H1 (cell line): Measurements from ENCODE around the gene CALD1. TPM values are rescaled to one million over a fixed set of nuclear protein-coding genes. Genes with fewer than 3 reads are reported as not detected.

Source experiments
- CTCF ChIA-PET: fragments of 300-600 bp; sonication (Branson Sonifier 250); formaldehyde crosslinking; loops from one replicate; lab custom pipeline; 2021; ENCODE audit not compliant: partially characterized antibody; lab: Charles Lee
- POLR2A ChIA-PET: fragments of 300-600 bp; sonication (Branson Sonifier 250); formaldehyde crosslinking; loops from one replicate; lab custom pipeline; 2021; ENCODE audit warnings: inconsistent platforms; ENCODE audit not compliant: partially characterized antibody; lab: Charles Lee
- DNase-seq, 2 experiments: peaks; one replicate each; pipeline versions ENCODE4 v3.0.0 to v3.0.0-alpha.2; 2010 to 2022; ENCODE audit warnings: low spot score in 2 of 2, low read depth in 1 of 2, mixed read lengths in 1 of 2
- FAIRE-seq: peaks from 2 replicates; lab custom pipeline; 2011; peaks lifted over from hg19 to GRCh38; lab: Jason Lieb, UNC
- H2AFZ ChIP-seq: 2 replicates; pipeline ENCODE4 v1.8.1; 2012; ENCODE audit warnings: low read length, inconsistent platforms
- H2AK5ac ChIP-seq: 2 replicates; pipeline ENCODE4 v1.6.1; 2013; ENCODE audit warnings: low read depth, low read length
- H2BK120ac ChIP-seq: replicated peaks from 2 replicates; pipeline ENCODE3; 2013; ENCODE audit warnings: low read depth, low read length, inconsistent platforms
- H2BK12ac ChIP-seq: 2 replicates; pipeline ENCODE4 v1.6.1; 2013; ENCODE audit warnings: low read depth, low read length
- H2BK15ac ChIP-seq: 2 replicates; pipeline ENCODE4 v1.6.1; 2013; ENCODE audit warnings: low read length
- H2BK20ac ChIP-seq: 2 replicates; pipeline ENCODE4 v1.6.1; 2013; ENCODE audit warnings: low read length
- H2BK5ac ChIP-seq: 2 replicates; pipeline ENCODE4 v1.6.1; 2013; ENCODE audit warnings: low read depth, low read length
- H3K14ac ChIP-seq: 2 replicates; pipeline ENCODE4 v1.6.1; 2013; ENCODE audit warnings: inconsistent platforms; ENCODE audit not compliant: insufficient read length
- H3K18ac ChIP-seq: 2 replicates; pipeline ENCODE4 v1.6.1; 2013; ENCODE audit warnings: low read length; ENCODE audit errors: extremely low read depth
- H3K23ac ChIP-seq: 2 replicates; pipeline ENCODE4 v1.6.1; 2013; ENCODE audit warnings: inconsistent platforms; ENCODE audit not compliant: insufficient read length
- H3K23me2 ChIP-seq: 2 replicates; pipeline ENCODE4 v1.6.1; 2013; ENCODE audit warnings: low read depth, low read length
- H3K27ac ChIP-seq: 2 replicates; pipeline ENCODE4 v1.6.1; 2011; ENCODE audit warnings: low read depth, low read length, inconsistent platforms
- H3K27me3 ChIP-seq, 4 experiments: replicated peaks in 1 of 4; 1 replicate in 1 of 4; 2 replicates in 3 of 4; pipeline versions ENCODE4 v1.6.1 to v1.8.1; 2011 to 2013; ENCODE audit warnings: low read length in 3 of 4, mild to moderate bottlenecking in 3 of 4, inconsistent platforms in 2 of 4, mixed read lengths in 2 of 4, moderate library complexity in 1 of 4; ENCODE audit not compliant: control insufficient read depth in 3 of 4, insufficient read depth in 3 of 4; ENCODE audit errors: extremely low read depth in 1 of 4
- H3K36me3 ChIP-seq, 4 experiments: 2 replicates each; pipeline versions ENCODE4 v1.6.1 to v1.8.1; 2011 to 2013; ENCODE audit warnings: mild to moderate bottlenecking in 4 of 4, low read length in 3 of 4, moderate library complexity in 2 of 4, control low read depth in 1 of 4, inconsistent platforms in 1 of 4; ENCODE audit not compliant: insufficient read depth in 4 of 4, control insufficient read depth in 2 of 4
- H3K4ac ChIP-seq: replicated peaks from 2 replicates; pipeline ENCODE3; 2013; ENCODE audit warnings: low read length, low read depth, mixed read lengths, inconsistent platforms; ENCODE audit not compliant: insufficient read length
- H3K4me1 ChIP-seq, 4 experiments: replicated peaks in 1 of 4; 1 replicate in 1 of 4; 2 replicates in 3 of 4; pipeline versions ENCODE4 v1.6.1 to v1.8.1; 2011 to 2013; ENCODE audit warnings: low read length in 3 of 4, inconsistent platforms in 2 of 4, mixed read lengths in 1 of 4; ENCODE audit not compliant: insufficient read depth in 4 of 4, control insufficient read depth in 3 of 4
- H3K4me2 ChIP-seq, 2 experiments: 2 replicates each; pipeline versions ENCODE4 v1.6.1 to v1.8.1; 2011 to 2013; ENCODE audit warnings: low read depth in 2 of 2, low read length in 2 of 2, control low read depth in 1 of 2, inconsistent platforms in 1 of 2, mild to moderate bottlenecking in 1 of 2; ENCODE audit not compliant: insufficient read depth in 1 of 2
- H3K4me3 ChIP-seq, 4 experiments: fragments of 200-600, 300-600 bp in 1 of 4; sonication (generic), shearing (Covaris generic), sonication (Bioruptor Twin) in 1 of 4; 2 replicates each; pipeline versions ENCODE4 v1.5.1 to v1.8.1; 2011 to 2016; ENCODE audit warnings: low read length in 4 of 4, low read depth in 3 of 4, control low read depth in 2 of 4, inconsistent platforms in 2 of 4, mild to moderate bottlenecking in 2 of 4, mixed read lengths in 1 of 4, moderate library complexity in 1 of 4; ENCODE audit not compliant: insufficient read depth in 2 of 4; ENCODE audit errors: extremely low read depth in 1 of 4
- H3K56ac ChIP-seq: replicated peaks from 2 replicates; pipeline ENCODE3; 2013; ENCODE audit warnings: low read depth, mild to moderate bottlenecking, mixed read lengths, low read length, inconsistent platforms; ENCODE audit not compliant: insufficient read length
- H3K79me1 ChIP-seq: 2 replicates; pipeline ENCODE4 v1.6.1; 2013; ENCODE audit warnings: low read depth, low read length, control low read depth
- H3K79me2 ChIP-seq, 2 experiments: 2 replicates each; pipeline versions ENCODE4 v1.6.1 to v1.8.1; 2012 to 2013; ENCODE audit warnings: low read length in 2 of 2, mild to moderate bottlenecking in 2 of 2, inconsistent platforms in 1 of 2; ENCODE audit not compliant: insufficient read depth in 2 of 2, control insufficient read depth in 1 of 2
- H3K9ac ChIP-seq, 4 experiments: replicated peaks in 1 of 4; 1 replicate in 1 of 4; 2 replicates in 3 of 4; pipeline versions ENCODE4 v1.6.1 to v1.8.1; 2011 to 2013; ENCODE audit warnings: low read depth in 3 of 4, low read length in 3 of 4, control low read depth in 2 of 4, mild to moderate bottlenecking in 2 of 4, moderate library complexity in 2 of 4, inconsistent platforms in 1 of 4; ENCODE audit errors: extremely low read depth in 1 of 4
- H3K9me3 ChIP-seq, 2 experiments: 2 replicates each; pipeline versions ENCODE4 v1.6.1 to v1.8.1; 2012 to 2013; ENCODE audit warnings: mild to moderate bottlenecking in 2 of 2, moderate library complexity in 2 of 2, control low read depth in 1 of 2, inconsistent platforms in 1 of 2, low read depth in 1 of 2, low read length in 1 of 2, mixed read lengths in 1 of 2; ENCODE audit not compliant: insufficient read depth in 2 of 2
- H4K20me1 ChIP-seq, 2 experiments: replicated peaks in 1 of 2; 2 replicates each; pipeline versions ENCODE3 to v1.8.1; 2011 to 2013; ENCODE audit warnings: inconsistent platforms in 2 of 2, low read length in 2 of 2, mild to moderate bottlenecking in 1 of 2; ENCODE audit not compliant: insufficient read depth in 2 of 2, control insufficient read depth in 1 of 2
- H4K5ac ChIP-seq: 2 replicates; pipeline ENCODE4 v1.6.1; 2013; ENCODE audit warnings: low read length, low read depth, mixed read lengths, inconsistent platforms; ENCODE audit not compliant: insufficient read length
- H4K8ac ChIP-seq: 2 replicates; pipeline ENCODE4 v1.8.0; 2013; ENCODE audit warnings: mild to moderate bottlenecking, moderate library complexity, low read length, inconsistent platforms; ENCODE audit not compliant: insufficient read depth; ENCODE audit errors: extremely low read depth
- H4K91ac ChIP-seq: replicated peaks from 2 replicates; pipeline ENCODE3; 2013; ENCODE audit warnings: low read length, mixed read lengths, inconsistent platforms; ENCODE audit not compliant: insufficient read length
- JUND ChIP-seq: IDR thresholded peaks from 2 replicates; pipeline ENCODE4 v1.6.1; 2011; ENCODE audit warnings: mild to moderate bottlenecking, improper control_type of control experiment, low read length
- MAFK ChIP-seq: IDR thresholded peaks from 2 replicates; pipeline ENCODE4 v1.6.1; 2012; ENCODE audit warnings: low read depth, mild to moderate bottlenecking, improper control_type of control experiment, low read length
- PHF8 ChIP-seq: fragments of 200-600 bp; sonication (generic); conservative IDR thresholded peaks from 2 replicates; pipeline ENCODE4 v1.7.1; 2012; ENCODE audit warnings: low read depth, mild to moderate bottlenecking, inconsistent platforms, low read length, moderate library complexity
- SAP30 ChIP-seq: fragments of 300-600 bp; sonication (generic); IDR thresholded peaks from 2 replicates; pipeline ENCODE4 v1.7.1; 2012; ENCODE audit warnings: low read length, moderate library complexity, mild to moderate bottlenecking, inconsistent platforms; ENCODE audit not compliant: insufficient read depth, insufficient replicate concordance
- SRF ChIP-seq: IDR thresholded peaks from 2 replicates; pipeline ENCODE4 v1.6.1; 2011; ENCODE audit warnings: mild to moderate bottlenecking, low read depth, low read length, moderate library complexity
- WGBS, 2 experiments: shearing (Covaris generic) in 1 of 2; methylation state at CpG; one replicate each; pipeline versions ENCODE4 v1.1.6 to v1.1.7; 2013 to 2015; ENCODE audit warnings: low lambda C conversion rate in 2 of 2, mixed read lengths in 2 of 2, inconsistent platforms in 1 of 2, low coverage in 1 of 2, missing lambda C conversion rate in 1 of 2; ENCODE audit not compliant: insufficient replicate concordance in 2 of 2, insufficient coverage in 1 of 2, insufficient read length in 1 of 2; ENCODE audit errors: extremely low coverage in 1 of 2, missing lambda C conversion rate in 1 of 2; 5-methylcytosine and 5-hydroxymethylcytosine counted together
- polyA plus RNA-seq, 7 experiments: library from polyadenylated mRNA; depleted of rRNA in 3 of 7; stranded (reverse) in 5 of 7; unstranded in 2 of 7; fragments of >200 nt in 5 of 7; fragments of 200-250 nt in 2 of 7; gene quantifications; 1 replicate in 5 of 7; 2 replicates in 1 of 7; 4 replicates in 1 of 7; pipeline versions ENCODE4 v1.2.1 to v1.2.3, GENCODE V29; 2011 to 2013; ENCODE audit warnings: missing spikeins in 2 of 7, mixed read lengths in 2 of 7
- total RNA-seq: library from RNA; stranded (reverse); fragmentation: NEBNext Ultra II Directional; extraction: Animal tissue kit (Norgen Biotek cat#: 25700); gene quantifications from 2 replicates; pipeline ENCODE4 v1.2.1, GENCODE V29; 2021

Gene CALD1
- total and polyA plus RNA-seq, 2 of the 8 experiments (the other 6 are each of a cell fraction or from before 2014, with no cell fraction given) = 34.3 to 177 TPM

DNA sequence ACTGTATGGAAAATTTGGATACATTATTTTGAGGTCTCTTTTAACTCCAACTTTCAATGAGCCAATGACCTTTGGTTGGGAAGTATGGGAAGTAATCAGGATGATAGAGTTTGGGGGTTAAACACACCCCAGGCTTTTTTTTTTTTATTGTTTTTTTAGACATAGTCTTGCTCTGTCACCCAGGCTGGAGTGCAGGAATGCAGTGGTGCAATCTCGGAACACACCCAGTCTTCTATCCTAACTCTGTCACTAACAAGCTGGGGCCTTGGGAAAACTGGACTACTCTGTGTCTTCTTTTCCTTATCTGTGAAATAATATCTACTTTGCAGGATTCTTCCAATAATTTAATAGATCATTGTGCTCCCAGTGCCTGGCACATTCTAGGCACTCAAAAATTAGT is 169.3 kb downstream of the CALD1 start:
- no peaks in the 10 kb centered on the region for H3K79me2 ChIP-seq
- H4K91ac ChIP-seq = no peak overlapping the region
- H3K9ac ChIP-seq = no peak overlapping the region
- H4K8ac ChIP-seq = no peak overlapping the region
- H3K4me2 ChIP-seq = no peak overlapping the region
- H3K9me3 ChIP-seq = no peaks in the 10 kb centered on the region
- H2BK20ac ChIP-seq = no peak overlapping the region
- peaks cover 0 to 1% (median 0%) of the 10 kb centered on the region in 4 experiments; a peak in 1 of 7 replicates for H3K27me3 ChIP-seq
- peaks cover 5 to 31% (median 16%) of the 10 kb centered on the region in 4 experiments; a peak in 7 of 8 replicates for H3K36me3 ChIP-seq
- no peak overlapping the region for H4K5ac ChIP-seq
- no peak overlapping the region for H3K23ac ChIP-seq
- H3K14ac ChIP-seq = no peak overlapping the region
- H2BK15ac ChIP-seq = no peak overlapping the region
- no peaks in the 10 kb centered on the region for H4K20me1 ChIP-seq
- no peak overlapping the region for H2AK5ac ChIP-seq
- H3K56ac ChIP-seq = no peak overlapping the region
- no peak overlapping the region for H2AFZ ChIP-seq
- H3K79me1 ChIP-seq = no peaks in the 10 kb centered on the region
- WGBS, 2 experiments = 78% methylated on average over 1 of the region's 1 CpG; no CpG with 5 or more reads in 1 of the 2 experiments
- no peak overlapping the region for H2BK120ac ChIP-seq
- no peak overlapping the region for H2BK5ac ChIP-seq
- ChIA-PET POLR2A (no interaction called here), CTCF (interaction anchor here (0.7 to 1.9 kb wide), 3 partner anchors 11 to 289 kb away, joined by 3 to 4 read pairs (median 3); no protein-coding TSS in a partner anchor)
- H3K23me2 ChIP-seq = no peaks in the 10 kb centered on the region
- H3K18ac ChIP-seq = no peak overlapping the region
- no peak for FAIRE-seq
- H3K4me3 ChIP-seq = no peak overlapping the region
- H2BK12ac ChIP-seq = no peak overlapping the region
- H3K4ac ChIP-seq = no peak overlapping the region
- DNase-seq = no peak
- H3K4me1 ChIP-seq = no peaks in the 10 kb centered on the region
- H3K27ac ChIP-seq = no peak overlapping the region
- TF ChIP-seq SAP30 (no peak), SRF (no peak), PHF8 (no peak), MAFK (no peak), JUND (no peak)
